HG02870 (cell line): ENCODE data around the gene PLXNA2.

Experiments
- ATAC-seq: cut with Tn5 transposase; IDR thresholded peaks from one replicate; pipeline ENCODE4 v1.9.1; 2021; ENCODE audit warnings: mild to moderate bottlenecking, moderate library complexity; ENCODE audit not compliant: unreplicated experiment

Gene PLXNA2

GRCh38 chr1:207985996-207986395, 258.2 kb downstream of the PLXNA2 start:
- no peak for ATAC-seq

DNA sequence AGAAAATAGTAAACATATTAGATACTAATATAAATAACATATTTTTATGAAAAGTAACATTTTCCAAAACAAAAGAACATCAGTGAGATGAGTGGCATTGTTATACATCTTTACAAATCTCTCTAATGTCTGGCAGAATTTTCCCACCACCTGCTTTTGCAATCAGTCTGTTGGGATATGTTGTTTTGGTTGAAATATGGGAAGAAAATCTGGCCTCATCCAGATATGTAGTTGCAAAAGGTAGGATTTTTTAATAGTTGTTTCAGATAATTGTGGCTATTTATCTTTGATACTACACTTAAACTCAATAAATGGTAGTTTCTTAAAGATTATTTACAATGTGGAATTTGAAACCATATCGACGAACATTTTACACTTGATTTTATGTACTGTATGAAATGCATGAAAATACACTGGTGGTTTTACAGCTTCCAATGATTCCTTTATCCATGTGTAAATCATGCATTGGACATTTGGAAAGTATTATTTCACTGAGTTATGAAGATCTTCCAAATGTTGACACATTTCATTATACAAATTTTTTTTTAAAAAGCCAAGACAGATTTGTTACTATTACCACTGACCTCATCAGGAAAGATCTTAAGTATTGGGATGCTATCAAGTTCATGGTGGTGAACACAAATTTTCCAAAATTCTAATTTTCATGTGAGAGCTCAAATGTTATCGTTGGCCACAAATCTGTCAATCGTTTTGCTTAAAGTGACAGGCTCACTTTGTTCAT, 259.2 kb downstream of the PLXNA2 start:
- ATAC-seq = no peak

- ATAC-seq = no peak
Observed at GRCh38 chr1:207983044-207983635, 261.0 kb downstream of the PLXNA2 start.

DNA sequence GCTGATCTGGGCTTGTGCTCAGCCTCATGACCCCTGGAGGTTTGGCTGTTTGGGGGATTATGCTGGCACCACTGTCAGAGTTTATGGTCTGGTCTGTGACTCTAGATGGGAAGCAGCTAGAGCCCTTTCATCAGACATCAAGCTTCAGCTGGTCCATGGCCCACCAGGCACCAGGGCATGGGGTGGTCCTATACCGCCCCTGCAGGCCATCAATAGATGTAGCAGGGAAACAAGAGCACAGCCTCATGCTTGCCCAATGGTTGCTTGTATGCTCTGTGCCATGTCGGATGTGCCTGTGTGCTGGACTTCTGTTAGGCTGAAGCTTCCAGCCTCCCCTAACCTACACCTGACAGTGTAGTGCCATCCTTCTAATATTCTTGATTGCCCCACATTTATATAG, 262.2 kb downstream of the PLXNA2 start:
- ATAC-seq = no peak

DNA sequence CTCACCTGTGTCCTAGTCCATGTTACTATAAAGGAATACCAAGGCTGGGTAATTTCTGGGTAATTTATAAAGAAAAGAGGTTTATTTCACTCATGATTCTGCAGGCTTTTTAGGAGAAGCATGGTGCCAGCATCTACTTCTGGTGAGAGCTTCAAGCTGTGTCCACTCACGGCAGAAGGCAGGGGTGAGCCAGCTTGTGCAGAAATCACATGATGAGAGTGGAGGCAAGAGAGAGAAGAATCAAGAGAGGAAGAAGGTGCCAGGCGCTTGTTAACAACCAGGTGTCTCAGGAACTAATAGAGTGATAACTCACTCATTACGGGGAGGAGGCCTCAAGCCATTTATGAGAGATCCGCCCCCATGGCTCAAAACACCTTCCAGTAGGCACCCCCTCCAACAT, 265.7 kb downstream of the PLXNA2 start:
- ATAC-seq = no peak

- ATAC-seq = no peak
Observed at GRCh38 chr1:207977876-207978275, 266.3 kb downstream of the PLXNA2 start.

GRCh38 chr1:207973898-207974568, 270.2 kb downstream of the PLXNA2 start:
- no peak for ATAC-seq

- no peak for ATAC-seq
Observed at GRCh38 chr1:207972337-207972736, 271.8 kb downstream of the PLXNA2 start.
